ENCODE data around the gene OSBPL6. TPM values are rescaled to one million over a fixed set of nuclear protein-coding genes. Genes with fewer than 3 reads are reported as not detected.

OSBPL6 gene
- total RNA-seq, 1 experiment from 2014 or later = 2.1 TPM

- Histone ChIP-seq H3K9me3 (ENCODE audit: control insufficient read depth, insufficient read depth, low read depth, low read length) (no peaks in the 10 kb centered on the region), H3K27ac (ENCODE audit: low read length) (no peak overlapping the region), H3K27me3 (ENCODE audit: control insufficient read depth, insufficient read depth, low read length) (no peaks in the 10 kb centered on the region; the same call in 1 of the 2 replicates), H3K36me3 (ENCODE audit: control insufficient read depth, insufficient read depth, low read length) (no peaks in the 10 kb centered on the region), H3K4me3 (ENCODE audit: low read depth in 2 of 2, low read length in 2 of 2) (no peak overlapping the region), H3K4me1 (ENCODE audit: control insufficient read depth, insufficient read depth, low read length) (no peaks in the 10 kb centered on the region)
- ATAC-seq = 0 out of 2 replicates have a peak, but pooled peaks have one; percentile 42
- TF ChIP-seq, protein P1, sequence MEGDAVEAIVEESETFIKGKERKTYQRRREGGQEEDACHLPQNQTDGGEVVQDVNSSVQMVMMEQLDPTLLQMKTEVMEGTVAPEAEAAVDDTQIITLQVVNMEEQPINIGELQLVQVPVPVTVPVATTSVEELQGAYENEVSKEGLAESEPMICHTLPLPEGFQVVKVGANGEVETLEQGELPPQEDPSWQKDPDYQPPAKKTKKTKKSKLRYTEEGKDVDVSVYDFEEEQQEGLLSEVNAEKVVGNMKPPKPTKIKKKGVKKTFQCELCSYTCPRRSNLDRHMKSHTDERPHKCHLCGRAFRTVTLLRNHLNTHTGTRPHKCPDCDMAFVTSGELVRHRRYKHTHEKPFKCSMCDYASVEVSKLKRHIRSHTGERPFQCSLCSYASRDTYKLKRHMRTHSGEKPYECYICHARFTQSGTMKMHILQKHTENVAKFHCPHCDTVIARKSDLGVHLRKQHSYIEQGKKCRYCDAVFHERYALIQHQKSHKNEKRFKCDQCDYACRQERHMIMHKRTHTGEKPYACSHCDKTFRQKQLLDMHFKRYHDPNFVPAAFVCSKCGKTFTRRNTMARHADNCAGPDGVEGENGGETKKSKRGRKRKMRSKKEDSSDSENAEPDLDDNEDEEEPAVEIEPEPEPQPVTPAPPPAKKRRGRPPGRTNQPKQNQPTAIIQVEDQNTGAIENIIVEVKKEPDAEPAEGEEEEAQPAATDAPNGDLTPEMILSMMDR (IDR thresholded peaks at IDR 0.05) = peak; percentile 76; the same call in 1 of the 2 replicates
- TF ChIP-seq TCF7L2 (IDR thresholded peaks at IDR 0.05; ENCODE audit: low read depth, low read length) = no peak
- peak; percentile 25 for DNase-seq (ENCODE audit: low read depth, low spot score)
- CTCF ChIA-PET = interaction anchor here (0.6 kb wide), 1 partner anchor 483 kb away, joined by 4 read pairs; no protein-coding TSS in a partner anchor
- POLR2A ChIA-PET = no interaction called here
- in situ Hi-C loops (cut with HindIII; ENCODE audit: low pct_unique_long_range_greater_than_20kb, low sequenced_read_pairs) = no loop called here
- BruUV-seq (replicated peaks) = no TSS peak
- intact Hi-C loops (cut with micrococcal nuclease; ENCODE audit: unreplicated experiment) = loop anchor here (2.0 kb wide), 2 partner anchors 148 to 170 kb away; no protein-coding TSS in a partner anchor
Observed at GRCh38 chr2:178280244-178280852, 86.0 kb downstream of the OSBPL6 start.

- CTCF ChIA-PET = interaction anchor here (1.0 kb wide), 1 partner anchor 132 kb away, joined by 3 read pairs; no protein-coding TSS in a partner anchor
Observed at GRCh38 chr2:178282075-178282815, 87.9 kb downstream of the OSBPL6 start.

More at GRCh38 chr2:178282075-178282815, 87.9 kb downstream of the OSBPL6 start:
- H3K27me3 ChIP-seq (ENCODE audit: control insufficient read depth, insufficient read depth, low read length) = no peaks in the 10 kb centered on the region; the same call in 1 of the 2 replicates
- intact Hi-C loops (cut with micrococcal nuclease; ENCODE audit: unreplicated experiment) (no loop called here), in situ Hi-C loops (cut with HindIII; ENCODE audit: low pct_unique_long_range_greater_than_20kb, low sequenced_read_pairs) (no loop called here)
- no TSS peak for BruUV-seq (replicated peaks)
- H3K4me3 ChIP-seq (ENCODE audit: low read depth in 2 of 2, low read length in 2 of 2) = no peak overlapping the region
- TF ChIP-seq TCF7L2 (IDR thresholded peaks at IDR 0.05; ENCODE audit: low read depth, low read length) (no peak), POLR2AphosphoS5 (IDR thresholded peaks at IDR 0.05; ENCODE audit: low read depth, low read length) (no peak), REST (IDR thresholded peaks at IDR 0.05; ENCODE audit: insufficient read depth in 1 of 2, low read depth in 2 of 2, low read length in 1 of 2) (no peak), SIN3A (IDR thresholded peaks at IDR 0.05; ENCODE audit: borderline replicate concordance, insufficient read depth, low read depth, low read length) (no peak)
- TF ChIP-seq, protein P1 (IDR thresholded peaks at IDR 0.05) = no peak
- H3K27ac ChIP-seq (ENCODE audit: low read length) = no peak overlapping the region
- no peak for ATAC-seq
- H3K4me1 ChIP-seq (ENCODE audit: control insufficient read depth, insufficient read depth, low read length) = no peaks in the 10 kb centered on the region
- POLR2A ChIA-PET = no interaction called here
- no peaks in the 10 kb centered on the region for H3K36me3 ChIP-seq (ENCODE audit: control insufficient read depth, insufficient read depth, low read length)
- no peaks in the 10 kb centered on the region for H3K9me3 ChIP-seq (ENCODE audit: control insufficient read depth, insufficient read depth, low read depth, low read length)
- no peak for DNase-seq (ENCODE audit: low read depth, low spot score)

All from Panc1 (cell line).